Measurements from ENCODE around the gene SVBP. TPM values are rescaled to one million over a fixed set of nuclear protein-coding genes. Genes with fewer than 3 reads are reported as not detected.

Gene SVBP
- total RNA-seq, 4 donors from 2014 or later, result 6.8 to 21.8 (median 13.9) TPM

DNA sequence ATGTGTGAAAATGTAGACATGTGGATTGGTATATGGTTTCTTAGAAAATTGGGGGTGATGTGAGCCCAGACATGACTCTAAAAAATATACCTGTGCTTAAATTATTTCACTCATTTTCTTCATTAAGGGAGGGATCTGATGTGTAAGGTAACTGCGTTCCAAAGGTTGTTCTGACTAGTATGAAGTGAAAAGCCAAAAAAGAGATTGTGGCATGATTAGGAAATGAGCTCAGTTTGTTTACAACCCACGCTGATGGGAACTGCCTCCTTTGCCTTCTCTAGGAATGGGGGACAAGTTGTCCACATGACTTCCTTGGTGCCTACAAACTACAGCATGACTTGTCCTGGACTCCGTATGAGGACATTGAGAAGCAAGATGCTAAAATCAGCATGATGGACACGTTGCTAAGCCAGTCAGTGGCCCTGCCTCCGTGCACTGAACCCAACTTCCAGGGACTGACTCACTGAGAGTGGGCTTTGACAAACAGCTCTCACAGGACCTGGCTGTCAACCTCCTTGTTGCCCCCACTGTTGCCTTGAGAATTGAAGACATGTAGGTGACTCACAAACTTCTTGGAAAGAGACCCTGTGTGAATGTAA, 42.2 kb downstream of the SVBP start:
- Histone ChIP-seq H3K4me3 (no peak overlapping the region), H3K27me3 (no peaks in the 10 kb centered on the region), H3K4me1 (peaks cover 6% of the 10 kb centered on the region), H3K9me3 (no peaks in the 10 kb centered on the region), H3K27ac (no peak overlapping the region), H3K36me3 (peaks cover 47% of the 10 kb centered on the region)
- no peak for TF ChIP-seq POLR2AphosphoS5 (IDR thresholded peaks at IDR 0.05)
- TF ChIP-seq, protein P1, sequence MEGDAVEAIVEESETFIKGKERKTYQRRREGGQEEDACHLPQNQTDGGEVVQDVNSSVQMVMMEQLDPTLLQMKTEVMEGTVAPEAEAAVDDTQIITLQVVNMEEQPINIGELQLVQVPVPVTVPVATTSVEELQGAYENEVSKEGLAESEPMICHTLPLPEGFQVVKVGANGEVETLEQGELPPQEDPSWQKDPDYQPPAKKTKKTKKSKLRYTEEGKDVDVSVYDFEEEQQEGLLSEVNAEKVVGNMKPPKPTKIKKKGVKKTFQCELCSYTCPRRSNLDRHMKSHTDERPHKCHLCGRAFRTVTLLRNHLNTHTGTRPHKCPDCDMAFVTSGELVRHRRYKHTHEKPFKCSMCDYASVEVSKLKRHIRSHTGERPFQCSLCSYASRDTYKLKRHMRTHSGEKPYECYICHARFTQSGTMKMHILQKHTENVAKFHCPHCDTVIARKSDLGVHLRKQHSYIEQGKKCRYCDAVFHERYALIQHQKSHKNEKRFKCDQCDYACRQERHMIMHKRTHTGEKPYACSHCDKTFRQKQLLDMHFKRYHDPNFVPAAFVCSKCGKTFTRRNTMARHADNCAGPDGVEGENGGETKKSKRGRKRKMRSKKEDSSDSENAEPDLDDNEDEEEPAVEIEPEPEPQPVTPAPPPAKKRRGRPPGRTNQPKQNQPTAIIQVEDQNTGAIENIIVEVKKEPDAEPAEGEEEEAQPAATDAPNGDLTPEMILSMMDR (IDR thresholded peaks at IDR 0.05), result no peak
- no peak for TF ChIP-seq EP300 (IDR thresholded peaks at IDR 0.05)
- no peak for TF ChIP-seq POLR2A (IDR thresholded peaks at IDR 0.05)
- no peak for DNase-seq (ENCODE audit: low spot score in 2 of 2)
- 85% methylated on average over 5 of the region's 5 CpGs for WGBS

DNA sequence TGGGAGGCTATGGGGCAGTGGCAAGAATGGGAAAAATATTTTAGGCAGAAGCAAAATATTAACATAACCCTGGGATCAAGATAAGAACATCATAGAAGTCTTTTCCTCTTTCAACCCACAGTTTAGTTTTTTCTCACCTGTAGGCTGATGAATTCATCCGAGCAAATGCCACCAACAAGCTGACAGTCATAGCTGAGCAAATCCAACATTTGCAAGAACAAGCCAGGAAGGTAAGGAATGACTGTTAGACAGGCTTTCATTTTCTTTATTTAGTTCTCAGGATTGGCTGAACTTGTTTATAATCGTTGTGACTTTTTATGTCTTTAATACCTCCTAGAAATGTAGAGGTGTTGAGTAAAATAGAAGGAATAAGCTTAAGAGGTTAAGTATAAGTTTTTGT, 43.8 kb downstream of the SVBP start:
- Histone ChIP-seq H3K27me3 (no peaks in the 10 kb centered on the region), H3K9me3 (no peaks in the 10 kb centered on the region), H3K36me3 (peaks cover 37% of the 10 kb centered on the region), H3K4me3 (no peak overlapping the region), H3K27ac (no peak overlapping the region), H3K4me1 (peaks cover 22% of the 10 kb centered on the region)
- WGBS, result 48% methylated on average over 2 of the region's 2 CpGs
- no peak for TF ChIP-seq EP300 (IDR thresholded peaks at IDR 0.05)
- no peak for TF ChIP-seq POLR2A (IDR thresholded peaks at IDR 0.05)
- no peak for TF ChIP-seq POLR2AphosphoS5 (IDR thresholded peaks at IDR 0.05)
- TF ChIP-seq, protein P1 (IDR thresholded peaks at IDR 0.05), result no peak
- DNase-seq (ENCODE audit: low spot score in 2 of 2), result no peak

DNA sequence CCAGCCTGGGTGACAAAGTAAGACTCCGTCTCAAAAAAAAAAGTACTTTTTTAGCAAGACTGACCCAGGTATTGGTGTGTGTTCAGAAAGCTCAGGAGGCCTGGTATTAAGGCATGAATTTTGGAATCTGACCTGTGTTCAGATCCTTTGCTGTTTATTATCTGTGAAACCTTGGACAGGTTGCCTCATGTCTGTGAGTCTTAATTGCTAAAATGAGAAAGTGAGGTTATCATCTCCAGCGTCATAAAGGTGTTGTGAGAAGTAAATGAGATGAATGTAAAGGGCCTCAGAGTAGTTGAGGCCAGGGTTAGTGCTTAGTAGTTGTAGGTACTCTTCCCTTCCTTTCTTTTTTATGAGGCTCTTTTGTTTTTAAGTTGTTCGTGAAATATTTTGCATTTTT, 47.4 kb downstream of the SVBP start:
- no peaks in the 10 kb centered on the region for H3K27me3 ChIP-seq
- no peak overlapping the region for H3K27ac ChIP-seq
- H3K9me3 ChIP-seq, result no peaks in the 10 kb centered on the region
- 74% methylated on average over 3 of the region's 3 CpGs for WGBS
- H3K4me3 ChIP-seq, result no peak overlapping the region
- H3K36me3 ChIP-seq, result peaks cover 12% of the 10 kb centered on the region
- no peak for DNase-seq (ENCODE audit: low spot score in 2 of 2)
- no peak for TF ChIP-seq POLR2AphosphoS5 (IDR thresholded peaks at IDR 0.05)
- TF ChIP-seq POLR2A (IDR thresholded peaks at IDR 0.05), result no peak
- no peak for TF ChIP-seq EP300 (IDR thresholded peaks at IDR 0.05)
- TF ChIP-seq, protein P1 (IDR thresholded peaks at IDR 0.05), result no peak
- peaks cover 44% of the 10 kb centered on the region for H3K4me1 ChIP-seq

DNA sequence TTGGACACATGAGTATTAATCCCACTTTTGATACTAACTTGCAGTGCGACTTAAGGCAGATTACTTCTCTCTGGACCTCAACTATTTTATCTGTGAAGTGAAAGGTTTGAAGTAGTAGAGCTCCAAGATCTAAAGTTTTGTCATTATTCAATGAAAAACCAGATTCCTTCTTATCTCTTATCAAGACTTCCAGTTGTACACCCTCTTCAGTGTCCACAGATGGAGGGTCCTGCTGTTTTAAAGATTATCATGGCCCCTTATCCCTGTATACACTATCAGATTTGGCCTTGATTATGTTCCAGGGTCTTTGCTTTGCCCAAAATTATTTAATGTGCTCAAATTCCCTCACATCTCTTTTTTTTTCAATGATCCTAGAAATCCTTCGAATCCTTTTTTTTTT, 49.0 kb downstream of the SVBP start:
- Histone ChIP-seq H3K9me3 (no peaks in the 10 kb centered on the region), H3K4me3 (peak overlapping the region; percentile 89), H3K4me1 (peaks cover 53% of the 10 kb centered on the region), H3K27me3 (no peaks in the 10 kb centered on the region), H3K27ac (no peak overlapping the region), H3K36me3 (peaks cover 4% of the 10 kb centered on the region)
- TF ChIP-seq, protein P1 (IDR thresholded peaks at IDR 0.05), result no peak
- TF ChIP-seq EP300 (IDR thresholded peaks at IDR 0.05) (no peak), POLR2A (IDR thresholded peaks at IDR 0.05) (no peak), POLR2AphosphoS5 (IDR thresholded peaks at IDR 0.05) (no peak)
- no peak for DNase-seq (ENCODE audit: low spot score in 2 of 2)
- WGBS, result 78% methylated on average over 2 of the region's 2 CpGs

DNA sequence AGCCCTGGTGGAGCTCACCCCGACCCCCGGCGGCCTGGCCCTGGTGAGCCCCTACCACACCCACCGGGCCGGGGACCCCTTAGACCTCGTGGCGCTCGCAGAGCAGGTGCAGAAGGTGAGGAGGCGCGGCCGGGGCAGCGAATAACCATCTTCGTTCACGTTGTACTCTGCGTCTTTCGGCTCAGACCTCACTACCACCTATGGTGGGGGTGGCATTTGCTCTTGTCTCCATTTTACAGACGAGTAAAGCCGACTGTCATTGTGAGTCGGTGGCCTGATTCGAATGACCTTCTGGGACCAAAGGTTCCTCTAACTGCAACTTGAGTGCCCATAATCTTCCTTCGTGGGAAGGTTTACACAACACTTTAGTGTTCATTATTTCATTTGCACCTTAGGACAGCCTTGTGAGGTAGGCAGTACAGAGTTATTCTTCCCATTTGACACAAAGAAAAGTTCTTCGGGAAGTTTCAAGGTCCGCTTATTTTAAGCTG, 49.6 kb downstream of the SVBP start:
- DNase-seq (ENCODE audit: low spot score in 2 of 2), result no peak
- TF ChIP-seq POLR2AphosphoS5 (IDR thresholded peaks at IDR 0.05) (no peak), POLR2A (IDR thresholded peaks at IDR 0.05) (no peak), EP300 (IDR thresholded peaks at IDR 0.05) (peak; percentile 23)
- TF ChIP-seq, protein P1 (IDR thresholded peaks at IDR 0.05), result no peak
- H3K27me3 ChIP-seq, result no peaks in the 10 kb centered on the region
- peaks cover 56% of the 10 kb centered on the region for H3K4me1 ChIP-seq
- 5% methylated on average over 11 of the region's 23 CpGs for WGBS
- H3K9me3 ChIP-seq, result no peaks in the 10 kb centered on the region
- peak overlapping the region; percentile 89 for H3K4me3 ChIP-seq
- H3K27ac ChIP-seq, result peak overlapping the region; percentile 88
- no peaks in the 10 kb centered on the region for H3K36me3 ChIP-seq
